ENCODE results near the gene SNRNP25.

The SNRNP25 gene

GRCh38 chr16:79151-80054, 25.8 kb downstream of the SNRNP25 start:
- Mint-ChIP-seq H3K36me3 (ENCODE audit: low read depth) (no peaks in the 10 kb centered on the region), H3K4me1 (peaks cover 51% of the 10 kb centered on the region), H3K27me3 (ENCODE audit: low read depth, poor library complexity) (no peaks in the 10 kb centered on the region), H3K4me3 (peak overlapping the region; percentile 88), H3K27ac (no peak overlapping the region), H3K9me3 (no peaks in the 10 kb centered on the region)
- no peak for TF ChIP-seq CTCF (IDR thresholded peaks at IDR 0.05)
- no peak for DNase-seq

GRCh38 chr16:83060-83603, 29.5 kb downstream of the SNRNP25 start:
- Mint-ChIP-seq H3K9me3 (no peaks in the 10 kb centered on the region), H3K27ac (peak overlapping the region; percentile 89), H3K4me3 (no peak overlapping the region), H3K4me1 (peaks cover 29% of the 10 kb centered on the region), H3K27me3 (ENCODE audit: low read depth, poor library complexity) (no peaks in the 10 kb centered on the region), H3K36me3 (ENCODE audit: low read depth) (peaks cover 7% of the 10 kb centered on the region)
- TF ChIP-seq CTCF (IDR thresholded peaks at IDR 0.05) = no peak
- DNase-seq = no peak

GRCh38 chr16:83781-84615, 30.4 kb downstream of the SNRNP25 start:
- peaks cover 7% of the 10 kb centered on the region for H3K36me3 Mint-ChIP-seq (ENCODE audit: low read depth)
- H3K4me3 Mint-ChIP-seq = no peak overlapping the region
- DNase-seq = no peak
- no peaks in the 10 kb centered on the region for H3K27me3 Mint-ChIP-seq (ENCODE audit: low read depth, poor library complexity)
- H3K27ac Mint-ChIP-seq = peak overlapping the region; percentile 11
- H3K4me1 Mint-ChIP-seq = peaks cover 23% of the 10 kb centered on the region
- TF ChIP-seq CTCF (IDR thresholded peaks at IDR 0.05) = no peak
- no peaks in the 10 kb centered on the region for H3K9me3 Mint-ChIP-seq

- DNase-seq = no peak
- Mint-ChIP-seq H3K9me3 (no peaks in the 10 kb centered on the region), H3K27me3 (ENCODE audit: low read depth, poor library complexity) (no peaks in the 10 kb centered on the region), H3K4me3 (no peak overlapping the region), H3K27ac (peak overlapping the region; percentile 29), H3K4me1 (peaks cover 18% of the 10 kb centered on the region), H3K36me3 (ENCODE audit: low read depth) (peaks cover 7% of the 10 kb centered on the region)
- no peak for TF ChIP-seq CTCF (IDR thresholded peaks at IDR 0.05)
These were observed 31.2 kb downstream of the SNRNP25 start for GRCh38 chr16:84718-85406.

GRCh38 chr16:85407-85782, 31.8 kb downstream of the SNRNP25 start:
- peak overlapping the region; percentile 29 for H3K27ac Mint-ChIP-seq
- no peak overlapping the region for H3K4me3 Mint-ChIP-seq
- no peak for TF ChIP-seq CTCF (IDR thresholded peaks at IDR 0.05)
- H3K9me3 Mint-ChIP-seq = no peaks in the 10 kb centered on the region
- no peaks in the 10 kb centered on the region for H3K27me3 Mint-ChIP-seq (ENCODE audit: low read depth, poor library complexity)
- H3K4me1 Mint-ChIP-seq = peaks cover 18% of the 10 kb centered on the region
- H3K36me3 Mint-ChIP-seq (ENCODE audit: low read depth) = peaks cover 9% of the 10 kb centered on the region
- no peak for DNase-seq

Data from nephron progenitor cell (in vitro differentiated cells).